Aorta (tissue), 5 donors: Measurements from ENCODE around the gene SFI1. TPM values are rescaled to one million over a fixed set of nuclear protein-coding genes. Genes with fewer than 3 reads are reported as not detected.
"Not testable (repeated sequence)": the region's sequence is repeated elsewhere in the genome, so short reads cannot be mapped to it uniquely, and the experiment has no call there.

Source experiments
- ATAC-seq: fragments of 200-7000 bp; cut with Tn5 transposase; one replicate; pipeline ENCODE4 v1.9.1; 2022; ENCODE audit warnings: moderate library complexity; ENCODE audit not compliant: low FRiP score
- DNase-seq, 2 donors: peaks; one replicate each; pipeline ENCODE4 v3.0.0-alpha.2; 2020
- H3K27ac ChIP-seq, 2 donors: one replicate each; pipeline ENCODE4 v1.5.1; 2013; ENCODE audit warnings: low read length in 2 of 2, mild to moderate bottlenecking in 2 of 2, moderate library complexity in 2 of 2, control low read depth in 1 of 2, inconsistent platforms in 1 of 2, low read depth in 1 of 2
- H3K27me3 ChIP-seq, 2 donors: one replicate each; pipeline ENCODE4 v1.6.1; 2013; ENCODE audit warnings: control low read depth in 1 of 2, low read length in 1 of 2, mild to moderate bottlenecking in 1 of 2, moderate library complexity in 1 of 2; ENCODE audit not compliant: insufficient read depth in 2 of 2, control insufficient read depth in 1 of 2
- H3K36me3 ChIP-seq, 2 donors: one replicate each; pipeline ENCODE4 v1.6.1; 2013; ENCODE audit warnings: control low read depth in 1 of 2, low read length in 1 of 2, mild to moderate bottlenecking in 1 of 2; ENCODE audit not compliant: insufficient read depth in 2 of 2, control insufficient read depth in 1 of 2
- H3K4me1 ChIP-seq, 2 donors: one replicate each; pipeline ENCODE4 v1.6.1; 2013; ENCODE audit warnings: low read length in 2 of 2, control low read depth in 1 of 2, mild to moderate bottlenecking in 1 of 2, moderate library complexity in 1 of 2; ENCODE audit not compliant: insufficient read depth in 2 of 2, control insufficient read depth in 1 of 2
- H3K4me3 ChIP-seq, 2 donors: one replicate each; pipeline ENCODE4 v1.5.1; 2013; ENCODE audit warnings: low read length in 2 of 2, control low read depth in 1 of 2, mild to moderate bottlenecking in 1 of 2
- H3K9me3 ChIP-seq: one replicate; pipeline ENCODE4 v1.6.1; 2013; ENCODE audit warnings: mild to moderate bottlenecking, low read length; ENCODE audit not compliant: control insufficient read depth
- WGBS, 2 donors: extraction: QIAGEN DNeasy Blood & Tissue Kit; methylation state at CpG; one replicate each; pipeline ENCODE4 v1.1.7; 2013; 5-methylcytosine and 5-hydroxymethylcytosine counted together
- intact Hi-C, 2 donors: fragments of 100-400 bp; cut with DNase I; formaldehyde crosslinking; loops; one replicate each; pipeline versions ENCODE4 v1.14.2 to v1.15.0; 2022
- polyA plus RNA-seq, 2 donors: library from polyadenylated mRNA; stranded (reverse); fragments of 200-250 nt; gene quantifications; one replicate each; pipeline ENCODE4 v1.2.3, GENCODE V29; 2013
- total RNA-seq, 2 donors: library from RNA; stranded (reverse); fragmentation: NEBNext Ultra II Directional; extraction: Animal tissue kit (Norgen Biotek cat#: 25700); gene quantifications; one replicate each; pipeline ENCODE4 v1.2.1, GENCODE V29; 2021
- donor health status: healthy with polysubstance abuse.
- donor health status: Bipolar disorder and iron deficiency.
- donor health status: DM: no; HTN: no; CAD: no.
- donor health status: DM: no; HTN: no; CAD: no.
- donor health status: DM: yes; HTN: yes; CAD: no.

Gene SFI1
- total and polyA plus RNA-seq, 4 donors: 17.5 to 116 (median 38.0) TPM

- H3K27ac ChIP-seq: no peak overlapping the region
- H3K9me3 ChIP-seq: no peaks in the 10 kb centered on the region
- intact Hi-C loops: no loop called here
- H3K27me3 ChIP-seq: no peaks in the 10 kb centered on the region
- 87 to 89% methylated on average over 2 of the region's 2 CpGs for WGBS, 2 donors
- H3K4me3 ChIP-seq: no peak overlapping the region
- ATAC-seq: no peak
- H3K36me3 ChIP-seq: no peaks in the 10 kb centered on the region
- no peak for DNase-seq
- no peaks in the 10 kb centered on the region for H3K4me1 ChIP-seq
Observed at GRCh38 chr22:31501738-31502137, 5.4 kb downstream of the SFI1 start.

GRCh38 chr22:31503211-31503964, 7.1 kb downstream of the SFI1 start:
- WGBS, 2 donors: 94% methylated on average over 13 to 14 of the region's 14 CpGs
- H3K27me3 ChIP-seq: no peaks in the 10 kb centered on the region
- DNase-seq: no peak

GRCh38 chr22:31504282-31504681, 7.9 kb downstream of the SFI1 start:
- H3K36me3 ChIP-seq: no peaks in the 10 kb centered on the region
- WGBS, 2 donors: 83 to 88% methylated on average over 4 of the region's 4 CpGs
- DNase-seq (no peak), ATAC-seq (no peak)
- H3K4me3 ChIP-seq: no peak overlapping the region
- H3K27ac ChIP-seq: no peak overlapping the region
- intact Hi-C loops: loop anchor here in 1 of 2 donors (2.0 kb wide), 1 partner anchor 29 kb away; no protein-coding TSS in a partner anchor
- no peaks in the 10 kb centered on the region for H3K4me1 ChIP-seq
- no peaks in the 10 kb centered on the region for H3K27me3 ChIP-seq
- H3K9me3 ChIP-seq: no peaks in the 10 kb centered on the region

More at GRCh38 chr22:31503211-31503964, 7.1 kb downstream of the SFI1 start:
- no peaks in the 10 kb centered on the region for H3K4me1 ChIP-seq
- no peaks in the 10 kb centered on the region for H3K9me3 ChIP-seq
- ATAC-seq: no peak
- H3K36me3 ChIP-seq: no peaks in the 10 kb centered on the region
- no peak overlapping the region for H3K27ac ChIP-seq
- intact Hi-C loops: no loop called here
- H3K4me3 ChIP-seq: no peak overlapping the region

GRCh38 chr22:31507517-31507916, 11.2 kb downstream of the SFI1 start:
- H3K27me3 ChIP-seq, H3K4me3 ChIP-seq, DNase-seq, intact Hi-C loops, H3K36me3 ChIP-seq, H3K9me3 ChIP-seq, H3K27ac ChIP-seq, H3K4me1 ChIP-seq, ATAC-seq: not testable (repeated sequence)

GRCh38 chr22:31508536-31508935, 12.2 kb downstream of the SFI1 start:
- Histone ChIP-seq H3K27me3 (no peaks in the 10 kb centered on the region), H3K27ac (no peak overlapping the region), H3K36me3 (no peaks in the 10 kb centered on the region), H3K9me3 (no peaks in the 10 kb centered on the region), H3K4me1 (no peaks in the 10 kb centered on the region), H3K4me3 (no peak overlapping the region)
- ATAC-seq (no peak), DNase-seq (no peak)
- intact Hi-C loops: no loop called here
- whole genome bisulfite sequencing, 2 donors: 94 to 96% methylated on average over 4 of the region's 4 CpGs

- Histone ChIP-seq H3K4me1 (no peaks in the 10 kb centered on the region), H3K36me3 (no peaks in the 10 kb centered on the region), H3K9me3 (no peaks in the 10 kb centered on the region), H3K27ac (no peak overlapping the region), H3K4me3 (no peak overlapping the region), H3K27me3 (no peaks in the 10 kb centered on the region)
- DNase-seq (no peak), ATAC-seq (no peak)
- intact Hi-C loops: no loop called here
- 90% methylated on average over 6 of the region's 6 CpGs for WGBS, 2 donors
Observed at GRCh38 chr22:31509061-31509762, 12.9 kb downstream of the SFI1 start.

GRCh38 chr22:31520051-31520450, 23.7 kb downstream of the SFI1 start:
- H3K4me3 ChIP-seq: no peak overlapping the region
- no peaks in the 10 kb centered on the region for H3K36me3 ChIP-seq
- no peaks in the 10 kb centered on the region for H3K4me1 ChIP-seq
- no peaks in the 10 kb centered on the region for H3K27me3 ChIP-seq
- no peaks in the 10 kb centered on the region for H3K9me3 ChIP-seq
- DNase-seq (no peak), ATAC-seq (no peak)
- 79 to 84% methylated on average over 4 of the region's 4 CpGs for WGBS, 2 donors
- H3K27ac ChIP-seq: no peak overlapping the region
- intact Hi-C loops: no loop called here

GRCh38 chr22:31524132-31524531, 27.8 kb downstream of the SFI1 start:
- 95 to 97% methylated on average over 5 of the region's 5 CpGs for WGBS, 2 donors
- H3K36me3 ChIP-seq, intact Hi-C loops, H3K4me1 ChIP-seq, H3K27me3 ChIP-seq, DNase-seq, H3K4me3 ChIP-seq, H3K27ac ChIP-seq, H3K9me3 ChIP-seq, ATAC-seq: not testable (repeated sequence)

GRCh38 chr22:31526270-31526669, 29.9 kb downstream of the SFI1 start:
- ATAC-seq (no peak), DNase-seq (no peak)
- 95% methylated on average over 7 of the region's 7 CpGs for WGBS, 2 donors
- intact Hi-C loops: no loop called here
- Histone ChIP-seq H3K4me1 (peaks cover 0 to 3% of the 10 kb centered on the region in 2 donors), H3K36me3 (no peaks in the 10 kb centered on the region), H3K27ac (no peak overlapping the region), H3K9me3 (no peaks in the 10 kb centered on the region), H3K27me3 (no peaks in the 10 kb centered on the region), H3K4me3 (no peak overlapping the region)
